Activated naive CD4-positive, alpha-beta T cell treated with anti-CD3 and anti-CD28 coated beads, Interleukin-2, amount 50 U/mL, for 16 hours (primary cell): Measurements from ENCODE around the gene PNO1.

Source experiments
- DNase-seq: peaks from one replicate; pipeline ENCODE4 v3.0.0-alpha.2; 2020

The PNO1 gene

DNA sequence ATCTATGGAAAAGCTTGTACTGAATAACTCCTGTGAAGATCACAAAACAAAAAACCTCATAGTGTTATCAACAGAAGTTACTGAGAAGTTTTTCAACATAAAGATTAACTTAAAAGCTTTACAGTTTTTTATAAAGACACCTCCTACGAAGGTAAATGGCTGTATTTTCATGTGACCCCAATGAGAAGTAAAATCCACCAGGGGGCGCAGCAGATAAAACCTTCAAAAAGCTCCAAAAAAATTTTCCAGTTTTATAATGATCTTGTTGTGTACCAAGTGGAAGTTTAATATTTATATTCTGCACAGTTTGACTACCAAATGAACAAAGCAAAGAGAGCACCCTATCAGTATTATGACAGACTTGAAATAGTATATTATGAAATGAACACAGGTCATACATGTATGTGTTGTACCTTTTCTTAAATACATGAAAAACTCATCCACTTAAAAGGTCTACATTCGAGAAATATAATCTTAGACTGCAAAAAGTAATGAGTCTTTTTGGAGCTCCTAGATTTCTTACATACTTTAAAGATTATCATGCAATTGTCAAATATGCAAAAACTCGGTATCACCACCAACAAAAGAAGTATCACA is 38.5 kb downstream of the PNO1 start:
- peak; percentile 44 for DNase-seq

DNA sequence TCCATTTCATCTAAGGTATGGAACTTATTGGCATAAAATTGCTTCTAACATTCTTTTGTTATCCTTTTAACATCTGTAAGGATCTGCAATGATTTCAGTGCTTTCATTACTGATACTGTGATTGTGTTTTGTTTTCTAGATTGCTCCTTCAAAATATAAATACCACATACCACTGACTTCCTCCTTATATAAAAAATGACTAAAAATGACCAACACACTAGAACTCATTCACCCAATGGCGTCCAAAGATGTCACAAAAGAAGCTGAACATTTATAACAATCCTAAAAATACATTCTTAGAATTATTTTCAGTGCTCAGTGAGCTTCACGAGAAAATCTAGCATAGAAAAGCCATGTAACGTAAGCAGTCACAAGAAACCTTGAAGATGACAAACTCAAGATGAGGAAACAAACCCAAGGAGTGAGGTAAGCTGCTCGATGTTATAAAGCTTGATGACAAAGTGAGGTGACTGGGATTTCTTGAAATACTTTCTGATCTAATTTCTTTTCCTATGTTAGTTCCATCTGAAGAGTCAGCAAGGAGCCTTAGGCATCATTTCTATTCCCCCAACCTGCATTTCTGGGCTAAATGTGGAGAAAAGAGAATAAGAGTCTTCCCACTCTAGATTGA is 42.6 kb downstream of the PNO1 start:
- DNase-seq = no peak

DNA sequence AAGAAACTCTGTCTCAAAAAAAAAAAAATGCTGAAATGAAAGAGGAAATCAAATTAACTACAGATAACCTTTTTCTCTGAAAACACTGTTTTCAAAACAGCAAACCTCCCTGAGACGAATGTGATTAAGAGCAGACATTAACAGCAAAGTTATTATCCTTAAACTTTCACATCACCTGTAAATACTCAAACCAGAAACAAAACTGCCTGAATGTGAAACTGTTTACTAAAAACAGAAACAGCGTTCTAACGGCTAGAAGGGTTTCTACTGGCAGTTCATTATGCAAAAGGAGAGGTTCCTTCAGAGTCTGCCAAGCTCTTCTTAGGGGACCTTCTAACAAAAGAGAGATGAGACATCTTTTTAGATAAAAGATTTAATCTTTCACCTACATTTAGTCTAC is 45.9 kb downstream of the PNO1 start:
- DNase-seq = no peak

DNA sequence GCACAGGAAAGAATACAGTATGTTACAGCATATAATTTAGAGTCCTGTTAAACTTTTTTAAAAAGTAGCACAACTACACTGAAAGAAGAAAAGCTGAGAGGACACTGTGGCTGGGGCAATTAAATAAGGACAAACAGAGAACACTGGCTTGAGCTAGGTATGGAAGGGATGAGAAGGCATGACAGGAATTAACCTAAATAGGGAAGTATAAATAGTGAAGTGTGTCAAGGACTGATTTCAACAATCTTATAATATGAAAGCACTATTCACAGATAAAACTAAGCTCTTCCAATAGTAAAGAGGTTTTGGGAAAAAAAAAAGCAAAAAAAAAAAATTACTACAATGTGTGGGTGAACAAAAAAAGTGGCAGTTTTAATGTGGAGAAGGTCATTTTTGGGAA is 49.1 kb downstream of the PNO1 start:
- no peak for DNase-seq

DNA sequence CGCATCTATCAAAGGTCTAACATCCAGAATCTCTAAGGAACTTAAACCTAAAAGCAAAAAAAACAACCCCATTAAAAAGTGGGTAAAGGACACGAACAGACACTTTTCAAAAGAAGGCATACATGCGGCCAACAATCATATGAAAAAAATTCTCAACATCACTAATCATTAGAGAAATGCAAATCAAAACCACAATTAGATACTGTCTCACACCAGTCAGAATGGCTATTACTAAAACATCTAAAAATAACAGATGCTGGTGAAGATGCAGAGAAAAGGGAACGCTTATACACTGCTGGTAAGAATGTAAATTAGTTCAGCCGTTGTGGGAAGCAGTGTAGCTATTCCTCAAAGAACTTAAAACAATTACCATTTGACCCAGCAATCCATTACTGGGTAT is 56.7 kb downstream of the PNO1 start:
- no peak for DNase-seq

DNA sequence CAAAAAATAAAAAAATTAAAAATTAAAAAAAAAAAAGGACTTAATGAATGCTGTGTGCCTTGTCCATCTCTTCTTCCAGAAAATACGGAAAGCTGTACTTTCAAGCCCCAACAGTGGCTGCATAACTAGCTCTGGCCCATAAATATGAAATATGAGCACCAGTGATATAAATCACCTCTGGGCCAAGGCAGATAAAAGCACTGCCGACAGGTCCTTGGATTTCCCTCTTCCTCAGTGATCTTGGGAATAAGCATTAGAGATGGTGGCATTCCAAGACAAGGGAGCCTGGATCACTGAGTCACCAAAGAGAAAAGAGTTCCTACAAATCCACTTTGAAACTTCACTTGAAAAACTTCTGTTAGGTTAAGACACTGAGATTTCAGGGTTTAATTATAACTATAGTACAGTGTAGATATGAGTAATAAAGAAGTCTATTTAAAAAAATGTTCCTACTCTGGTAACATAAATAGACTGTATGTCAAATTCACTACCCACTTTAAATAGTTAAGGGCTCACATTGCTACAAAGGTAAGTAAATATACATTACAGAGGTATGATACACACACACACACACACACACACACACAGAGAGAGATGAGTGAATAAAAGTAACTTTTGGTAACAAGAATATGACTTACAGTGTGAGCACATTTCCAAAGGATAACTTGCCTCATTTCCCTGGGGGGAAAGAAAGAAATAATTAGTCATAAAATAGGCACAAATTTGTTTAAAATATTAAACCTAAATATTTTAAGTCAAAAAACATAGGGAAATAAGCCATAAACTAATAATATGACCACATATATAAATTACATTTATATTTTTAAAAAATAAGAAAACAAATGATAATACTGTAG is 59.0 kb downstream of the PNO1 start:
- DNase-seq = no peak

DNA sequence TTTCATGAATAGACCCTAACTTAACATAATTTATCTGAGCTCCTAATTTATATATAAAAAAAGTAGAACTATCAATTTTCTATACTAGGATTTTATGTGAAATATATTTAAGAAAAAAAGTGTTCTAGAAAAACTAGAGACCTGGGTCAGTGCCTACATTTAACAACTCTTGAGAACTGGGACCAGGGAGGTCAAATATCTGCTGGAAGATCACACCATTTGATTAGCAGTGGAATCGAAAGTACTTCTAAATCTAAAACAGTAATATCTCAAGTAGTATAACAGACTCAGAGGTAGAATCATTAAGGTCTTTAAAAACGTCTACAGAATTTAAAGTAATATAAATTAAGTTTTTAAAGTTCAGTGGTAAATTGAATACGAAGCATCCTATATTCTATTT is 60.0 kb downstream of the PNO1 start:
- no peak for DNase-seq

DNA sequence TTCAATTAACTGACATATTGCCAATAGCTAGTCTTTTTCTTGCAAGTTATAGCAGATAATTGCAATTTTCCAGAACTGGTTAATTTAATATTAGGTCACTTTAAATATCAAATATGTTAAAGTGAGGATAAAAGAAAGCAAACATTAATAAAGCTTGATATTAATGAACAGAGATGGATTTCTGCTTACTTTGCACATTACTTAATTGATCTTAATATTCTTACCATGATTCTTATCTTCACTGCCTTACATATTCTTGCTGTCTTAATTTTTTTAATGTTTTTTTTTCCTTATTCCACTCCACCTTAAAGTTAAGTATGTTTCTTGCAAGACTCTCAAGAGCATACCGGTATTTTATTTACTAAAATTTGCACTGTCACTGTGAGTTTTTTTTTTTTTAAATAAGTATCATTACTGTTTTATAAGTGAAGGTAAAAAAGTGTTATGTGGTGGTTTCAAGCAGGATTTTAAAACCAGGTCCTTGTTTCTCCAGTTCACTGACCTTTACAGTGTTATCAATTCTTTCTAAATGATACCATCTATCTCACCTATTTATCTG is 60.7 kb downstream of the PNO1 start:
- no peak for DNase-seq

DNA sequence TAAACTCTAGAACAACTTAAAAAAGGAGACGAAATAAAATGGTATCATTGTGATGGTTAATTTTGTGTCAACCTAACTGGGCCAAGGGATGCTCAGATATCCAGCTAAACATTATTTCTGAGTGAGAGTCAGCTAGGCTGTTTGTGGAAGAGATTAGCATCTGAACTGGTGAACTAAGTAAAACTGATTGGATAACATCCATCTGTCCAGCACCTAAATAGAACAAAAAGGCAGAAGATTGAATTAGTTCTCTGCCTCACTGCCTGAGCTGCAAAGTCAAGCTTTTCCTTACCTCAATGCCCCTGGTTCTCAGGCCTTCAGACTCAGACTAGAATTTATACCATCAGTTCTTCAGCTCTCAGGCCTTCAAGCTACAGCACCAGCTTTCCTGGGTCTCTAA is 64.6 kb downstream of the PNO1 start:
- no peak for DNase-seq

DNA sequence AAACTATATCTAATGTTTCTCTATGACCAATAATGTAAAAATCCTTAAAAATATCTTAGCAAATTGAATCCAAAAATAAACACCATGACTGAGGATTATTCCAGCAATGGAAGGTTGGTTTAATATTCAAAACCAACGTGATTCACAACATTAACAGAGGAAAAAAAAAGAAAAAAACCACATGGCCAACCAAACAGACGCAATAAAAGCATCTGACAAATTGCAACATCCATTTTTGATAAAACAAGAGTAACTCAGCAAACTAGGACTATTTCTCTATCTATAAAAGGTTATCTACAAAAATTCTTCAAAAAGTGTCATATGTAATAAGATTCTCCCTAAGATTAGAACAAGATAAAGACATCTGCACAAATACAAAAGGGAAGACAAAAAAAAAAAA is 65.7 kb downstream of the PNO1 start:
- no peak for DNase-seq

DNA sequence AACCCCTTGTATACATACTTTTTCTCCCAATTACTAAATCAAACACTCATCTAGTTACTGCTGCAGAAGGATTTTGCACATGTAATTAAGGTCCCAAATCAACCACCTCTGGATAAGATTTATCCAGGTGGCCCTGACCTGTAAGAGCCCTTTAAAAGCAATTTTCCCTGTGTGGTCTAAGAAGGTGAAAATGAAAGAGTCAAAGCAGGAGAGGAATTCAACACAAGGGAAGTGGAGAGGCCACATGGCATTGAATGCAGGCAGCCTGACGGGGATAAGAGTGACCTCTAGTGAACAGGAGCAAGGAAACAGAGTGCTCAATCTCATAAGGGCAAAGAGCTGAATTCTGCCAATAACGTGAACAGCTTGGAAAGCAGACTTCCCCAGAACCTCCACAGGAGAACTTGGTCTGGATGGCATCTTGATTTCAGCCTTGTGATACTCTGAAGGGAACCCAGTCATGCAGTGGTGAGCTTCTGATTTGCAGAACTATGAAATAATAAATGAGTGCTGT is 67.5 kb downstream of the PNO1 start:
- no peak for DNase-seq
